HEK293 (cell line): ENCODE data around the gene C1orf198.

Experiments used
- CTCF ChIP-seq: fragments of 450-650 bp; formaldehyde crosslinking; IDR thresholded peaks from 2 replicates; pipeline ENCODE4 v1.5.1; 2016; ENCODE audit warnings: missing biosample characterization, missing genetic modification characterization
- GLI4 ChIP-seq: fragments of 450-650 bp; formaldehyde crosslinking; IDR thresholded peaks from 2 replicates; pipeline ENCODE4 v1.5.1; 2016; ENCODE audit warnings: missing biosample characterization, missing genetic modification characterization
- YY1 ChIP-seq: fragments of 450-650 bp; formaldehyde crosslinking; IDR thresholded peaks from 2 replicates; pipeline ENCODE4 v1.5.1; 2018; ENCODE audit warnings: missing biosample characterization, missing genetic modification characterization
- ZBTB44 ChIP-seq: fragments of 450-650 bp; IDR thresholded peaks from 2 replicates; pipeline ENCODE4 v1.5.1; 2018; ENCODE audit warnings: missing biosample characterization, mild to moderate bottlenecking, missing genetic modification characterization
- ZNF16 ChIP-seq: fragments of 450-650 bp; formaldehyde crosslinking; IDR thresholded peaks from 2 replicates; pipeline ENCODE4 v1.5.1; 2016; ENCODE audit warnings: low read depth, missing biosample characterization, missing genetic modification characterization
- ZNF175 ChIP-seq: fragments of 450-650 bp; formaldehyde crosslinking; IDR thresholded peaks from 2 replicates; pipeline ENCODE4 v1.5.1; 2016; ENCODE audit warnings: missing biosample characterization, missing genetic modification characterization
- ZNF521 ChIP-seq: fragments of 450-650 bp; formaldehyde crosslinking; IDR thresholded peaks from 2 replicates; pipeline ENCODE4 v1.5.1; 2017; ENCODE audit warnings: missing biosample characterization, mild to moderate bottlenecking, missing genetic modification characterization

GRCh38 chr1:230851291-230851691 lies 17.0 kb downstream of the C1orf198 start:
- TF ChIP-seq ZNF16 (tag by site-specific recombination) = no peak
- no peak for TF ChIP-seq ZBTB44 (tag by site-specific recombination)
- no peak for TF ChIP-seq CTCF (tag by site-specific recombination)
- no peak for TF ChIP-seq GLI4 (tag by site-specific recombination)
- TF ChIP-seq YY1 (tag by site-specific recombination) = no peak
- TF ChIP-seq ZNF175 (tag by site-specific recombination) = no peak
- no peak for TF ChIP-seq ZNF521 (tag by site-specific recombination)
